GM18951 (cell line): Measurements from ENCODE around the gene TLR3.

Experiments
- POLR2A ChIP-seq: IDR thresholded peaks from 4 replicates; pipeline ENCODE4 v1.6.1; 2011; ENCODE audit warnings: mild to moderate bottlenecking; ENCODE audit not compliant: insufficient read length, insufficient read depth; ENCODE audit errors: extremely low read depth
- in situ Hi-C: fragments of 300-500 bp; cut with MboI; formaldehyde crosslinking; loops from one replicate; pipeline ENCODE4 v1.12.0; 2022; ENCODE audit warnings: low sequenced_read_pairs, mixed read lengths, inconsistent platforms; ENCODE audit not compliant: unreplicated experiment

The TLR3 gene

DNA sequence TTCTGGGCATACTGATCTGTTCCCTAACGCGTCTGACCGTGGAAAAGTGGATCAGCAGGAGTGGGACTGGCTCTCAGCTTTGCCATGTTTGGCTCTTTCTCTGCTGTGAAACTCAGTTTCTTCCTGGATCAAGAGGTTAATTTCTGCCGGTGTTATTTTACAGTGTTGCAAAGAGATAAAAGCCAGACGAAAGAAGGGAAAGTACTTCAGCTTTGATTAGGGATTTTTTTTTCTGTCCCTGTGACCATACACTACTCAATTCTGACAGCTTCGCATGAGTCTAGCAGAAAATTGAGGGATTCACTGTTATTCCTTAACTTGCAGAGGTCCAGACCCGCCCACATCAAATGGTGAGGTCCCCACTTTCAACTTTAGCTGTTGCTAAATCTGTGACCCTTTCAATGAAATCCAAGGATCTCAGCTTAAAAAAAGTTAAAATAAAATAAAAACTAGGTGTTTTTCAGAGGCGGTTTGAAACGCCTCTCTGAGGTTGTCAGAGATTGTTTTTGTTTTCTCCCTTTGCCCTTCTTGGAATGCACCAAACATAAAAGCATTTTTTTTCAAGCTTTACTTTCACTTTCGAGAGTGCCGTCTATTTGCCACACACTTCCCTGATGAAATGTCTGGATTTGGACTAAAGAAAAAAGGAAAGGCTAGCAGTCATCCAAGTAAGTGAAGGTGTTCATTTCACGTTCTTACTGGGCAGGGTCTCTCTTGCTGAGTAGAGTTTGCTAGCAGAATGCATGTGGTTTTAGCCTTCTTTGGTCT is at the start of gene TLR3:
TLR3 (plus strand) TSS at position 576 of the 768 bp plus-strand sequence. CDS start 7,464 bp downstream, outside the sequence.
- in situ Hi-C loops: no loop called here
- no peak for TF ChIP-seq POLR2A

GRCh38 chr4:186019269-186019668 is 49.7 kb upstream of the TLR3 start:
- in situ Hi-C loops: loop anchor here (10.0 kb wide), 1 partner anchor 394 kb away; no protein-coding TSS in a partner anchor
- TF ChIP-seq POLR2A: no peak

DNA sequence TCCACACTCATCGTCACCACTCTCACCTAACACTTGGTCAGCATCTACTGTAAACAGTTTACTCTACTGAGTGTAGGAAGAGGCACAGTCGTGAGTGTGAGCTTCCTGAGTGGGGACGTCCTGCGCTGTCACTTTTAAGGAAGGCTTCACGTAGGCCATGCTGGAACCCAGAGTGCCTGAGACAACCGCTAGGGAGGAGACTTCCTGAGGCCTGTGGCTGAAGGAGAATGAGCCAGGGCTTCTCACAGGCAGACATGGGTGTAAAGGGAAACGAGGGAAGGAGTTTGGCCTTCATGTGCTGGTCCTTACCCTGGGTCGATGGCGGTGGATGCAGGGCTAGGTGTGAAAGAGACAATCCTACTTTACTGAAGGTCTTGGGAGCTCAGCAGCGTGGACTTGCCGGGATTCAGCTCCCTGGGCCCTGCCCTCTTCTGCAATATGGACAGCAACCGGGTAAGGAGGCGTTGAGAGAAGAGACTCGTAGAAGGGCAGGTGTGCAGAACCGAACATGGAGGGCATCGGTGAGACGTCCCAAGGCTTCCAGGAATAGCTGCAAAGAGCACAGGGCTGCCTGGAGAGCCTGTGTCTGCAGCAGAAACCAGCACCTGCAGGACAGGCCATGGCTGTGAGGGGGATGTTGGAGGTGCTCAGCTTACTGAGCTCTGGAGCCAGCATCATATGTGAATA is 48.7 kb upstream of the TLR3 start:
- no peak for TF ChIP-seq POLR2A
- in situ Hi-C loops: no loop called here

DNA sequence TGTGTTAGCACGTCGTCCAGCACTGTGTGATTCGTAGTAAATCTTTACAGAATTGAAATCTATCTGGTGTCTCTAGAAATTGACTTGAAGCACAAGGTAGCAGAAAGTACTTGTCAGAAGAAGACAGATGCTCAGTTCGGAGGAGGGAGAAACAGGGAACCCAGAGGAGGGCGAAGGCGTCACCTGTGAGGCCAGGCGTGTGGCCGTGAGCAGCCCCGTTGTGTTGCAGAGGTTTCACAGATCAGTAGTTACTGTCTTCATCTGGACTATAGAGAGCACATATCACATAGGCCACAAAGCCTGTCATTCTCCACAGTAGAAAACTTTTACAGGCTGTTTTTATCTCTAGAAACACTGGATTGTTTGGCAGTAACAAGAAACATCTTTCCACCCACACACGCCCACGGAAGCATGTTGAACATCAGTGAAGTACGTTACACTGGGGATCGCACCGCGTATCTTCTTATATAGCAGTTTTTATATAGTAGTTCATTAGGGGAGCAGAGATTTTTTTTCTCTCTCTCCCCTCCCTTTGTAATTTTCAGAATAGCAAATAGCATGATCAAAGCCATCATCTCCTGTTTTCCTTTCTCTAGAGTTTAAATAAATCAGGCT is 48.1 kb upstream of the TLR3 start:
- TF ChIP-seq POLR2A: no peak
- in situ Hi-C loops: no loop called here

DNA sequence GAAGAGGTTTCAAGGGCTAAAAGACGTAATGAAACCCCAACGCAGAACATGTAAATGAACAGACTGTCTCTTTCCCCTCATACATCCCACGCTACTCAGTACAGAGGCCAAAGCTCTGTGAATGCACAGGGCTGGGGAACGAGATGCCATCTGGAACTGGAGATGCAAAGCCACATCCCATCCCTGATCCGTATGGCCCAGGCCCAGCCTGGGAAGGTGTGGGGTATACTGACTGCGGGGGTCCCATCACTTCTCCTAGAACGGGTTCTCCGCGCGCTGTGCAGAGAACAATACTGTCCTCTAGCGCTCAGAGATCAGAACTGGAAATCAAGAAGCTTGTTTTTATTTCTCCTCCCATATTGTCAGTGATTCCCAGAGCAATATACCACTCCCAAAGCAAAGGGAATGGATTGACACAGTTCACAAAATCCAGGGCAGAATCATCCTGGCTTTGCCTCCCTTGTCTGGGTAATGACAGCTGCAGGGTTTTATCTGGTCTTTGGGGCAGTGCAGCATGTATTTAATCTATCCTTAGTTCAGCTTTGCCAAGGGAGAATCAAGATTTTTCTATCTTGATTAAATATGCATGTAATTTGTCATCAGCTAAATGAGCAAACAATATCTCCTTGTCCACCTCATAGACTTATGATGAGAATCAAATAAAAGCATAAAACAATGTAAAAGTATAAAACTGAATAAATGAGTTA is 47.3 kb upstream of the TLR3 start:
- no peak for TF ChIP-seq POLR2A
- in situ Hi-C loops: no loop called here

DNA sequence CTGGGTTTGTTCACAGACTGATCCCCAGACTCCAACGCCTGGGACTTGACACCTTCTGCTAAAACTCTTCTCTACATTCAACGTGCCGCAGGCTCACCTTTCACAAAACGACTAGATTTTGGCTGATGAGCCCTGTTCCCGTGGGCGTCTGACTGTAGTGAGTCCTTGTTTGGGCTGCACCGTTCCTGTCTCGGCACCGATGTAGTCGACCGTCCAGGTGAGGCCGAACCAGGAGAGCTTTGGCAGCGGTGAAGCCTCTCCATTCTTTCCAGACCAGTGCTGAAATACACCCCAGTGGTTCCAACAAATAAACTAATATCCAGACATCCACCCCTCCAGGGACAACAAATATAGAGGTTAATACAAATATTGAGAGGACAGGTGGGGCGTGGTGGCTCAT is 45.0 kb upstream of the TLR3 start:
- TF ChIP-seq POLR2A: no peak
- in situ Hi-C loops: no loop called here

- in situ Hi-C loops: loop anchor here (25.0 kb wide), 1 partner anchor 563 kb away; the partner anchor contains the start of gene CCDC110
- no peak for TF ChIP-seq POLR2A
Observed at GRCh38 chr4:186024637-186025407, 44.1 kb upstream of the TLR3 start.

DNA sequence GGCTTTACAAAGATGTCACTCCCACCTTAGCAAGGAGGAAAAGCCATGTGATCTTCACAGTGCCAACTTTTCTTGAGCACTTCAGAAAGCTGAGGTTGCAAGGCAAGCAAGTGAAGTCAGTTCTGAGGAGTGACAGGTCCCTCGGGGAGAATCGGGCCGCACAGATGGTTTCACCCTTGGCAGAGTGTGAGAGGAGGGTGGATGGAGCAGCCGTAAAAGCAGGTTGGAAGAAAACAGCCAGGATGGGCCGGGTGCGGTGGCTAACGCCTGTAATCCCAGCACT is 43.6 kb upstream of the TLR3 start:
- in situ Hi-C loops: loop anchor here (25.0 kb wide), 1 partner anchor 563 kb away; the partner anchor contains the start of gene CCDC110
- no peak for TF ChIP-seq POLR2A

DNA sequence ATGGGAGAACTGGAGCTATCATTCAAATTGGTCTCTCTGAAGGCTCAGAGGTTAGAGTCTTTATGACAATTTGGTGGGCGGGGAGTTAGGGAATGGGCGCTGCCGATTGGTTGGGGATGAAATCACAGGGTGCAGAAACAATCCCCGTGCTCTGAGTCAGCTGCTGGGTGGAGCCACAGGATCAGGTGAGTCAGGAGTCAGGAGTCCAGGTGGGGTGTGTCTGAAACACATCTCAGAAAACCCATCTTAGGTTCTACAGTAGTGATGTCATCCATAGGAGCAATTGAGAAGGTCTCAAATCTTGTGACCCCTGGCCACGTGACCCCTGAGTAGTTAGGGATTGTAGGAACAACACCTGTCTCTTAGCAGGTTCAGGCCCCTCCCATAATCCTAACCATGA is 41.6 kb upstream of the TLR3 start:
- in situ Hi-C loops: loop anchor here (25.0 kb wide), 1 partner anchor 565 kb away; the partner anchor contains the start of gene CCDC110
- no peak for TF ChIP-seq POLR2A

GRCh38 chr4:186029571-186030398 is 39.2 kb upstream of the TLR3 start:
- no peak for TF ChIP-seq POLR2A
- in situ Hi-C loops: loop anchor here (25.0 kb wide), 1 partner anchor 567 kb away; the partner anchor contains the start of gene CCDC110

DNA sequence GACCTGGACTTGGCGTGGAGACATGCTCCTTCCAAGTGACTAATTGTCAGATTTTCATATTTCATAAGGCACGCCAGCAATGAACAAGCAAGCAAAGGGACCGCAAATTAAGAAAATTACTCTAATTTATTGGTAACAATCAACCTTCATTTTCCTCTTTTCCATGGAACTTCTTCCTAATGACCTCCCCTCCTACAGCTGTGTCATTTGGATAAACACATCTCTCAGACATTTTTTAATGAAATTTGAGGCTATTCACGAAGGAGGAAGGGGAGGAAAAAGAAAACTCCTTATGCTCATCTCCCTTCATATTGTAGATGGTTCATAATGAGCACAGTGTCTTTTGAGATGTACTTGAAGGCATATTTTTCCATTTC is 38.6 kb upstream of the TLR3 start:
- in situ Hi-C loops: loop anchor here (25.0 kb wide), 1 partner anchor 568 kb away; the partner anchor contains the start of gene CCDC110
- no peak for TF ChIP-seq POLR2A
